ENCODE data around the gene PPME1.

GRCh38 chr11:74265256-74265655, 94.2 kb downstream of the PPME1 start:
- TF ChIP-seq POLR2A (IDR thresholded peaks at IDR 0.05; ENCODE audit: low read depth, low read length) (no peak), CTCF (conservative IDR thresholded peaks at IDR 0.05; ENCODE audit: low read depth, low read length) (no peak), RCOR1 (IDR thresholded peaks at IDR 0.05; ENCODE audit: insufficient replicate concordance, low read length) (no peak), RAD21 (IDR thresholded peaks at IDR 0.05; ENCODE audit: low read length) (no peak)
